Jurkat, Clone E6-1 (cell line): ENCODE results near the gene MYLK4.
"Not testable (repeated sequence)": the region's sequence is repeated elsewhere in the genome, so short reads cannot be mapped to it uniquely, and the experiment has no call there.

Source experiments
- DNase-seq: peaks from one replicate; pipeline ENCODE4 v3.0.0-alpha.2; 2011; ENCODE audit warnings: low read depth, low spot score
- H3K4me3 ChIP-seq: 2 replicates; pipeline ENCODE4 v1.5.1; 2011; ENCODE audit warnings: mild to moderate bottlenecking, low read length, control low read depth, moderate library complexity

MYLK4 gene

DNA sequence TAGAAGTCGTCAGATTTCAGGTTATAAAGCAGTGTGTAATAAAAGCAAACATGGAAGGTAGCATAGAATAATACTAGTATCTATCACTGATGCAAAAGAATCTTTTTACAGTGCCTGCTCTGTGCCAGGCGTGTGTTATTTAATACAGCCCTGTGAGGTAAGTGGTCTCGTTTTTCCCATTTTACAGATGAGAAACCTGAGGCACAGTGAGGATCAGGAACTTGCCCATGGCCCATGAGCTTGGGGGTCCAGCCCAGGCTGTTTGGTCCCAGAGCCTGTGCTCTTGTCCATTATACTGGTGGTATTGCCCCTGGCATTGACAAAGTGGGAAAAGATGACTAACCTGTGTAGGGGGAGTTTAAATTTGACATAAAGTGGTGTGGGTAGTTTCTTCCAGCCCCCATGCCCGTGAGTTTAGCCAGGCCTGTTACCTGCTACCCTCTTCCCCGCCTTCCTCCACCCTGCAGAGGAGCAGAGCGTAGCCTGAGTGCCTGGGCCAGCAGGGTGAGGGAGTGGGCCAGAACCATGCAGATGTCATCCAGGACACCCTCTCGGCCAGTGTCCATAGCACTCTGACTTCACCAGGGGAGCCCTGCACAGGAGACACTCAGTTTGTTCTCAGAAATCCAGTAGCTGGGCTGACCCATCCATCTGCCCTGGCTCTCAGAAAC, 31.1 kb upstream of the MYLK4 start:
- H3K4me3 ChIP-seq = no peak overlapping the region

DNA sequence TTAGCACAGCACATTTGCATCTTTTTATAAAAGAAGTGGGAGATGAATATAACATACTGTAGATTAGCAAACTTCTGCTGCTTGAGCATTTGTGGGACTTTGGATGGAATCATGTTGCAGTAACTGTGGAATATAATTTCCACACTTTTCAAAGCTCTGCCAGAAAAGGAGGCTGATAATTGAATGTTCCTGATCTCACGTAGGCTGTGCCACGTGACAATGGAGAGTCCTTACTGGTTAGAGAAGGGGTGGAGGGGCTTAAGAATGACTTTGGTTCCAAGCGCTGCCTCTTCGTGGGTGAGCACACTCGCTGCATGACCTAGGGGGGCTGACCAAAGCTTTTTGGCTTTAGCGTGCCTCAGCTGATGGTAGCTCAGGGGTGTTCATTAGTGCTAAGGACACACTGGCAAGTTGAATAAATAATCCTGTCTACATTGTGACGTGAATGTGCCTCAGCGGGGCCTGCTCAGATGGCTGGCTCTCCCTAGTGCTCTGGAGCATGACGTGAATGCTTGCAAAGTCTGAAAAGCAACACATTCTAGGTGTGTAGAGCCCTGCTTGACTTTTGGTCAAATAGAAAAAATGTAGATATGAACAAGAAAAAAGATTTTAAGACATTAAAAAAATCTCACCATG, 29.5 kb upstream of the MYLK4 start:
- no peak overlapping the region for H3K4me3 ChIP-seq
- no peak for DNase-seq

More for the DNA sequence above, 31.1 kb upstream of the MYLK4 start:
- no peak for DNase-seq

DNA sequence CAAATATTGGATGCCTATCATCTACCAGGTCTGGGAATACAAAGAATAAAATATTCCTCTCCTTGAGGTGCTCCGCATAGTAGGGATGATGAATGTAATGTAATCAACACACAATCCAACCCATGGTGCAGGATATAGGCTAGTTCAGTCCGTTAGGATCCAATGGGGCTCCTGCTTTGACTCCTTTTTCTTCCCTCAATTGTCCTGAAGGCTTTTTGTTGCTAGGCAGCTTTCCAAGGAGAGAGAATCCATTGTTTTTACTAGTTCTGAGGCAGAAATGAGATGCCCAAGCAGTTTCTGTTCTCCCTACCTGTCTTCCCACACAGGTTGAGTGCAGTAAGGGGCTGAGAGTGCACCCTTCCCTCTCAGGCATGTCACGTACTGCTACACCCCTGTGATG, 26.5 kb upstream of the MYLK4 start:
- H3K4me3 ChIP-seq = no peak overlapping the region
- DNase-seq = no peak

DNA sequence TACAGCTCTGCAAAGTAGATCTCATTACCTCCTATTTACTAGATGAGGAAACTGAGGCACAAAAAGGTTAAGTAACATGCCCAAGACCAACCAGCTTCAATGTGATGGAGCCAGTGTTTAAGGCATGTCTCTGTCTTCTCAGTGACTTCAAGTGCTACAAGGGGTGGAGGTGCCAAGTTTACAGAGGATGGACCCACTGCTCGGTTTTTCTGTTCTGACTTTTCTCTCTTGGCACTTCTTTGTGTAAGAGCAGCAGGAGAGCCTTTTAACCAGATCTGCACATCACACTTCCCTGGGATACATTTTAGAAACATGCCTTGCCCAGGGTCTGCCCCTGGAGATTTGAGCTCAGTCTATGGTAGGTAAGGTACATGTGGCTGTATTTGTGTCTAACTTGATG, 24.3 kb upstream of the MYLK4 start:
- no peak overlapping the region for H3K4me3 ChIP-seq
- no peak for DNase-seq

DNA sequence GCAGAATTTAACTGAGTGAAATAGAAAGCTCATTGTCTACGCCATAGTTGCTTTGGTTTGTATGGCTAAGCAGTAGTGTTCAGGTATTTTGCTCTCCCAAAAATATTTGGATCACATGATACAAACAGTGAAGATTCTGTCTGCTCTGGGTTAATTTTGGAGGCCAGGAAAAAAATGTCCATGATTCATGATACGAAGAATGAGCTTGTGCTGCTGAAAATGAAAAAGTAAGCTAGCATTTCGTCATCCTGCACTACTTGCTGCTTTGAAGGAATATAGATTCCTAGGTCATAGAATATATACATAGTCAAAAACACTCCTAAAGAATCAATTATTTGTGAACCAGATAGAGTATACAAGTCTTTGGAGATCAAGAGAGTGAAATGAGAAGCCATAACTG, 22.7 kb upstream of the MYLK4 start:
- no peak for DNase-seq
- no peak overlapping the region for H3K4me3 ChIP-seq

DNA sequence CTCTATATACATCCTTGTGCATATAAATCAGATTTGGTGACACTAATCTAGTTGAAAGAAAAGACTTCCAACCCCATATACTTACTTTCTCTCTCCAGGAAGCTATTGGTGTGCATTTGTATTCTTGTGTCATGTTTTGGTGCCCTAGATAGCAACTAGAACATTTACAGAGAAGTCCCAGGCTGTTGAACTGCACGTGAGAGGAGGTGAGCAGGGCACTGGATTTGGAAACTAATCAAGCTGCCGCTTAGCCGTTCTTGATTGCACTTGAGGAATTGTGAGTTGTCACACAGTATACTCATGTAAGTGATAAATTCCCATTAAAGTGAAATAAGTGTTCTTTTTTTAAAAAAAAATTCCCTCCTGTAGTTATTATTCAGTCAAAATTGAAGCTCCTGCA, 22.1 kb upstream of the MYLK4 start:
- no peak overlapping the region for H3K4me3 ChIP-seq
- no peak for DNase-seq

DNA sequence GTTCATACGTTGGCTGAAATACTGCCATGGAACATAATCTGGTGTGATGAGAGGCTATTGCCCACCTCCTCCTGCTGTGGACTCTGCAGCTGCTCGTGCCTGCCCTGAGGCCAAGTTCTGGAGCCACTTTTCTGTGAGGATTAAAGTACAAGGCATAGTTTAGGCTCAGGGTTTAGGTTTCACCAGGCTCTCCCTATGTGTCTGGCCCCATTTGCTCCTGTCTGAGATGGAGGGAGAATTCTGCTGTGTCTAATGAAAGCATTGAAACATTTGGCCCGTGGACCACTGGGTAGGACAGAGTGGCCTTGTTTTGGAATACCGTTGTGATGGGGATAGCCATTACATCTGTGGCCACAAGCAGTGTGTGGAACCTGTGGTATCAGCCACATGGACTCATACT, 20.4 kb upstream of the MYLK4 start:
- H3K4me3 ChIP-seq = no peak overlapping the region
- DNase-seq = no peak

DNA sequence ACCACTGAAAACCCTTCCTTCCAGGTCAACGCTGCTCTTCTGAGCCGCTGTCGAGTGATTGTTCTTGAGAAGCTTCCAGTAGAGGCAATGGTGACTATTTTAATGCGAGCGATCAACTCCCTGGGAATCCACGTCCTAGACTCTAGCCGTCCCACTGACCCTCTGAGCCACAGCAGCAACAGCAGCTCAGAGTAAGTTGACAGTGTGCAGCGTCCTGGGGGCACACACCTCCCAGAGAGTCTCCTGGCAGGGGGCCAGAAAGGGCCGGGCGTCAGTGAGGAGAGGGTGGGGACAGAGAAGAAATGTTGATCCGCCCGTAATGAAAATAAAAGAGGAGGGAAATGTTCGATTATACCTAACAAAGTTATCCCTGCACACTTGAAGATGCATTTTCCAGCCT, 19.4 kb upstream of the MYLK4 start:
- no peak for DNase-seq
- H3K4me3 ChIP-seq = no peak overlapping the region

DNA sequence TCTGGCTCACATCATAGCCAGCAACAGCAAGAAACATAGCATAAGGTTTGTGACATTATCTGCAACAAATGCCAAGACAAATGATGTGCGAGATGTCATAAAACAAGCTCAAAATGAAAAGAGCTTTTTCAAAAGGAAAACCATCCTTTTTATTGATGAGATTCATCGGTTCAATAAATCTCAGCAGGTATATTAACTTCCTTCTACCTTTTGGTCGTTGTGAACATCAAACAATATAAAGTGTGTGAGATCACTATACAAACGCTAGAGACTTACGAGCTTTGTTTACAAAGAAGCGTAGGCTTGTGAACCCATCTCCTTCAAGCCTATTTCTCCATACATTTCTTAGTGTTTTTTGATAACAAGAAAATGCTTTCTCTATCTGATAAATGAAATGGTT, 18.0 kb upstream of the MYLK4 start:
- H3K4me3 ChIP-seq = no peak overlapping the region
- DNase-seq = no peak

DNA sequence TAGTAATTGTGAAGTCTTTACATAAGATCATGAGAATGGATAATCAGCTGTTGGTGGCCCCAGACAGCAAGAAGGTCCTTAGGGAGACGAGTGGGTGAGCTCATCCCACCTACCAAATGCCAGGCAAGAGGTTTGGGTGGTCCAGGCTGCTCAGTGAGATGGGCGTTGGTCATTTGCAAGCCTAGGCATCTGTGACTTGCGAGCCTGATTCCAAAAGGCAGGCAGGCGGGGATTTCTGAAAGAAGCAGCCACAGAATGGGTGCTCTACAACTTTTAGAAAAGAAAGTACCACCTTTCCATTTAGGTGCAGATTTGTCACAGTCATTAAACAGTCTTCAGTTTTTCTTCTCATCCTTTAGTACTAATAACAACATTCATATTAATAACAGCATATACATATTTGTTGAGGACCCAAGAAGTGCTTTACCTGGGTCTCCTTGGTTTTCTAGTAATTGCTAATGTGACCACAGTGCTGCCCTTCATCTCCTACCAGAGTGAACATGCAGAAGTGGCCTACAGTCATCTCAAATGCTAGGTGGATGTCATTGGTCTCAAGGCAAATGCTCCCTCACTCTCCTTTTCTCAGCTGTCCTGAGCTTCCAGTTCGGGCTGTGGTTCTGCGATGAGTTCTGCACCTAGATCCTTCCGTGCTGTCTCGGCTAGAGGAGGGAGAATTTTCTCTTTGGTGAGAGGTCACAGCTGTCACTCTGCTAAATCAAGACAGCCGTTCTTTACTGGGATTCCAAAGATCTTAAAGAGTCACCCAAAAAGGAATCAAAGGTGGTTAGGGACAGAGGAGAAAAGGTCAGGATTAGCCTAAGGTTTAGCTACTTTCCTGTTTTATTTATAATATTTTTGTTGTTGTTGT, 17.2 kb upstream of the MYLK4 start:
- no peak overlapping the region for H3K4me3 ChIP-seq
- DNase-seq = no peak

DNA sequence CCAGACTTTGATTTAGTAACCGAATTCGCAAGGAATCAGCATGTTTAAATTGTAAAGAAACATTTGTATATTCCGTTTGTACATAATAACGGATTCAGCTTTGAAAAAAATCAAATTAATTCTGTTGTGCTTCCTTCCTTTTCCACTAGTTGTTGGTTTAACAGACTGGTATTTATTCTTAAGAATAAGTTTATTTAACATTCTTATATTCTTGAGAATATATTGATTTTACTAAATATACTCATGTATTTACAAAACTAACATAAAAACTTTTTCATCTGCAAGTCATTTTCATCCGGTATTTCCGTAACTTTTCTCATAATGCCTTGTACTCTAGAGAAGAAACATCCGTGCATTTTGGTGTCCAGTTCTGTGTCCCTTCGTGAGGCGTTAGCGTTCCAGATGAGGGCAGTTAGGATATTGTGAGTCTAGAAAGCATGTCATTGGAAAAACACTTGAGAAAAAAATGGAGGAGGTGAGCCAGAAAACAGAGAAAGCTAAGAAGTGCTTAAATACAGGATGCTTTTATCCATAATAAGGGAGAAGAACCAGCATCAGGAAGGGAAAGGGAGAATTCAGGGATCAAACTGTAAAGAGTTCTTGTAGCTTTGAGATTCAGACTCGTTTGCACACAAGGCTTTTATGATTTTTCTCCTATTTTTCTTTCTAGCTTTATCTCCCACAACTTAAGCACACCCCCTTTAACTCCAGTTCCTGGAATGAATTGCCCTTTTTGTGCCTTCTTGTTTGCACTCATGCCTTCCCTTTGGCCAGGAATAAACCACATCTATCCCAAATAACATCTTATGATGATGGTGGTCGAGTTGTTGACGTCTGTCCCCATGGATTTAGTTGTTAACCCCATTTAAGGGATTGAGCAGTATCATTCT, 16.3 kb upstream of the MYLK4 start:
- DNase-seq = no peak
- peak overlapping the region; percentile 77 for H3K4me3 ChIP-seq

DNA sequence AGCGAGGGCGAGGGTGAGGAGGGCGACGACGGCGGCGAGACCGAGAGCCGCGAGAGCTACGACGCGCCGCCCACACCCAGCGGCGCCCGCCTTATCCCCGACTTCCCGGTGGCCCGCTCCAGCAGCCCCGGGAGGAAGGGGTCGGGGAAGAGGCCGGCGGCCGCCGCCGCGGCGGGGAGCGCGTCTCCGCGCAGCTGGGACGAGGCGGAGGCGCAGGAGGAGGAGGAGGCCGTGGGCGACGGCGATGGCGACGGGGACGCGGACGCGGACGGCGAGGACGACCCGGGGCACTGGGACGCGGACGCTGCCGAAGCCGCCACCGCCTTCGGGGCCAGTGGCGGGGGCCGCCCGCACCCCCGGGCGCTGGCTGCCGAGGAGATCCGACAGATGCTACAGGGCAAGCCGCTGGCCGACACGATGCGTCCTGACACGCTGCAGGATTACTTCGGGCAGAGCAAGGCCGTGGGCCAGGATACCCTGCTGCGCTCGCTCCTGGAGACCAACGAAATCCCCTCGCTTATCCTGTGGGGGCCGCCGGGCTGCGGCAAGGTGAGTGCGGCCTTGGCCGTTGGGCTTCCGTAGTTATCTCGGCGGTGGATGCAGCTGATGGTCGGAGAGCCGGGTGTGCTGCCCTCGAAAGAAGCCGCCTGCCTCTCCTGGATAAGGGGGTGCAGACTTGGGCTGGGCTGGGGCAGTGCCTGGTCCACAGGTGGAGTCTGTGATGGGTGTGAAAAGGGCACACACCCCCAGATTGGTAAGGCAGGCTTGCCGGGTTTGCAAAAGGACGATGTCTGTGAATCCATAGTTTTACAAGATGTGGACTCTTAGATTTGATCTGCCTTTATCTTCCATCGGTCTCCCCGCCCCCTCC, 15.4 kb upstream of the MYLK4 start:
- peak overlapping the region; percentile 77 for H3K4me3 ChIP-seq
- DNase-seq = no peak

DNA sequence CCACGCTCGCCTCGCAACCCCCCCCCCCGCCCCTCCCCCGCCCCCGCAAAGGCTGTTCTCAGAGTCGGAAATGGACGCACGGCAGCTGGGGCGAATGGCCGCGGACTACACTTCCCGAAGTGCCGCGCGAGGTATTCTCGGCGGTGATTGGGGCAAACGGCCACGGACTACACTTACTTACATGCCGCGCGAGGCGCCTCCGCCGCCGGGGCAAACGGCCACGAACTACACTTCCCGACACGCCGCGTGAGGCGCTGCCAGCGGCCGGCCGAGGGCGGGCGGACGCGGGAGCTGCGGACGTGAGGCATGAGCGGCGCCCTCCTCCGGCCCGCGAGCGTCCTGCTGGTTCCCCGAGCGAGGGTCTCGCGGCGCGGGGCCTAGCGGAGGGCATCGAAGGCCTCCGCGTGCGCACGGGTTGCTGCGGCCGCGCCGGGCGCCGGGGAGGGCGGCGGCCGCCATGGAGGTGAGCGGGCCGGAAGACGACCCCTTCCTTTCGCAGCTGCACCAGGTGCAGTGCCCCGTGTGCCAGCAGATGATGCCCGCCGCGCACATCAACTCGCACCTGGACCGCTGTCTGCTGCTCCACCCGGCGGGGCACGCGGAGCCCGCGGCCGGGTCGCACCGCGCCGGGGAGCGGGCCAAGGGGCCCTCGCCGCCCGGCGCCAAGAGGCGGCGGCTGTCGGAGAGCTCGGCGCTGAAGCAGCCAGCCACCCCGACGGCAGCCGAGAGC, 14.6 kb upstream of the MYLK4 start, which contains the start of gene WRNIP1:
WRNIP1 (plus strand) TSS at position 228 of the 730 bp plus-strand sequence; CDS start at position 458, 230 bp downstream.
- peak; percentile 97 for DNase-seq
- H3K4me3 ChIP-seq = peak within 1 kb of the TSS; percentile 77

DNA sequence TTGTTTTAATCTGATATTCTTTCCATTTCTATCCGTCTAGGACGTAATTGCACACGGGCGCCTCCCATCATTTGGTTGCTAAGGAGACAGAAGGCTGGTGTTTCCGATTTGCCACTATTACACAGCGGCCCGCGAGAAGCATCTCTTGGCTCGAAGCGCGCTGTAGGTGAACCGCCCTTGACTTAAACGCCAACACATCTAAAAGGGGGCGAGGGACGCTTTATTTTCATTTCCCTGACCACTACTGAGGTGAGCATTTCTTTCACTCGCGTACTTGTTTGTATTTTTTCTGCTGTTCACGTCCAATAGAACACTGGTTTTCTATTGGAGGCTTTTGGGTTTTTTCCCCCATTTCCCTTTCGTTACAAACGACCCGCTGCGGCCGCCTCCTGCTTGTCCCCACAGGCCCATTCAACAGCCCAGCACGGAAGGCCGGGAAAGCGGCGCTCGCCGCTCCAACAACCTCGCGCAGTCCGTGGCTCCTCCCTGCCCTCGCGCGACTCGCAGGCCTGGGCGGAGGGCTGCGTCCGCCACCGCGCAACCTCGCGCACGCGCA, 14.0 kb upstream of the MYLK4 start:
- peak; percentile 70 for DNase-seq
- peak overlapping the region; percentile 58 for H3K4me3 ChIP-seq

DNA sequence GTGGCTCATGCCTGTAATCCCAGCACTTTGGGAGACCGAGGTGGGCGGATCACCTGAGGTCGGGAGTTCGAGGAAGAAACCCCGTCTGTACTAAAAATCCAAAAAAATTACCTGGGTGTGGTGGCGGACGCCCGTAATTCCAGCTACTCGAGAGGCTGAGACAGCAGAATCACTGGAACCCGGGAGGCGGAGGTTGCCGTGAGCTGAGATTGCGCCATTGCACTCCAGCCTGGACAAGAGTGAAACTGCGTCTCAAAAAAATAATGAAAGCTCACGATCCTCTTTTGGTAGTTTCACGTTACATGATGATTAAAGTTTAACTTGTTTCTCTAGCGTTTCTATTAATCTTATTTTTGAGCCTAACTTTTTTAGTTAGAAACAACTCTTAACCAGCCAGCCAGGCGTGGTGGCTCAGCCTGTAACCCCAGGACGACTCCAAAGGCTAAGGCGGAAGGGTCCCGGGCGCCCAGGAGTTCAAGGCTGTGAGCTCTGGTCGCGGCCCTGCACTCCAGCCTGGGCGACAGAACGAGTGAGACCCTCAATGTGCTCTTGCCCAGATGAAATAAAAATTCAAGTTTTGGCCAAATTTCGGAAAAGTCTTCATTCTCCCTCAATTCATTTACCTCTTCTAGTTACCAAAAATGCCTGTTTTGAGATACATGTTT, 13.3 kb upstream of the MYLK4 start:
- DNase-seq = no peak
- H3K4me3 ChIP-seq = peak overlapping the region; percentile 58

DNA sequence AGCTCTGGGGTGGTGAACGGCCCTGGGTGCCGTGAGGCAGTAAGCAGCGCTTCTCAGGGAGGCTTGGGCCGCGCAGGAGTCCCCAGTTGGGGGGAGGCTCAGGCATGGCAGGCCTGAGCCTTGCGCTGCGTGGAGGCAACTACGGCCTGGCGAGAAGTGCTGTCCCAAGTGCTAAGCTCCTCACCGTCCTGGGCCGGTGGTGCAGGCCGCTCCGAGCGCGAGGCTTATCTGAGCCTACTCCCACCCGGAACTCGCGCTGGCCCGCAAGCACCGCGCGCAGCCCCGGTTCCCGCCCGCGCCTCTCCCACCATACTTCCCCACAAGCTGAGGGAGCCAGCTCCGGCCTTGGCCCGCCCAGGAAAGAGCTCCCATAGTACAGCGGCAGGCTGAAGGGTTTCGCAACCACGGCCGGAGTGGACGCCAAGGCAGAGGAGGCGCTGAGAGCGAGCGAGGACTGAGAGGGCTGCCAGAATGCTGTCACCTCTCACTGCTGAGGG, 12.7 kb upstream of the MYLK4 start:
- H3K4me3 ChIP-seq = no peak overlapping the region
- no peak for DNase-seq

DNA sequence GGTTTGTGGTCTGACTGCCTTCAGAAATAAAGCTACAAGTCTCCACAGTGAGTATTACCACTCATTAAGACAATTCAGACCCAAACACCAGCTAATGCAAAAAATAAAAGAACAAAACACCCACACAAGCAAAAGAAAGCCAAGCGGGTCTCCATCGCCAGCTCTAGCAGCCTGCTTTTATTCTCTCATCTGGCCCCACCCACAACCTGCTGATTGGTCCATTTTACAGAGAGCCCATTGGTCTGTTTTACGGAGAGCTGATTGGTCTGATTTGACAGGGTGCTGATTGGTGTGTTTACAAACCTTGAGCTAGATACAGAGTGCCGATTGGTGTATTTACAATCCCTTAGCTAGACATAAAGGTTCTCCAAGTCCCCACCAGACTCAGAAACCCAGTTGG, 12.1 kb upstream of the MYLK4 start:
- H3K4me3 ChIP-seq, DNase-seq: not testable (repeated sequence)
